Measurements from ENCODE around the gene NSG1.

DNA sequence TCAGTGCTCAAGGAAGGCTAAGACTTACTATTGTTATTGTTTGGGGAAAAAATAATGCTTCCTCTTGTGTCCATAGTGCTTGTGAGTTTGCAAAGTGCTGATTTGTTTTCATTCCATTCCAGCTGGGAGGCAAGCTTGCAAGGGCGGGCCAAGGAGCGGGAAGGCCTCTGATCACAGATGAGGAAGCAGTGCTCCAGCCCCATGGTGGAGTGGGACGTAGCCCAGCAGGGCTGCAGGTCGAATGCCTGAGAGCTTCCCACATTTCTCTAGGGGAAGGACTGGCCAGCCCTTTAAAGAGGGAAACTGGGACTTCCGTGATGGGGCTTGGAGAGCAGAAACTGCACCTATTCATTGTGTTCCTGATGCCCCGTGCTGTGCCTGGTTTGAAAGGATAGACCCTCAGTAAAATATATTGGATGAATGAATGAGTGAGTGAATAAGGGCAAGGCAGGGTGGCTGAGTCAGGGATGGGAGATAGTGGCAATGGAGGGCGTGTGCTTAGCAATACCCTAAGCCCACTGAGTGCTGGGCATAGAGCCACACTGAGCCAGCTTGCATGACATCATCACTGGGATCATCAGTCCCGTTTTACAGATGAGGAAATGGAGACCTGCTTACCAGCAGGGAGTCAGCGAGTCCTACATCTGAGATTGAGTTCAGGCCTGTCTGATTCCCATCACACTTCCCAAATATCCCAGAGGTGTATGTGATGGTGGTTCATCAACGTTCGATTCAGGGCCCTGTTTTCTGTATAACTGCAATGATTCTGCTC, 17.9 kb upstream of the NSG1 start:
- TF ChIP-seq EZH2 (IDR thresholded peaks at IDR 0.05; ENCODE audit: borderline replicate concordance): no peak
- TF ChIP-seq, protein P1, sequence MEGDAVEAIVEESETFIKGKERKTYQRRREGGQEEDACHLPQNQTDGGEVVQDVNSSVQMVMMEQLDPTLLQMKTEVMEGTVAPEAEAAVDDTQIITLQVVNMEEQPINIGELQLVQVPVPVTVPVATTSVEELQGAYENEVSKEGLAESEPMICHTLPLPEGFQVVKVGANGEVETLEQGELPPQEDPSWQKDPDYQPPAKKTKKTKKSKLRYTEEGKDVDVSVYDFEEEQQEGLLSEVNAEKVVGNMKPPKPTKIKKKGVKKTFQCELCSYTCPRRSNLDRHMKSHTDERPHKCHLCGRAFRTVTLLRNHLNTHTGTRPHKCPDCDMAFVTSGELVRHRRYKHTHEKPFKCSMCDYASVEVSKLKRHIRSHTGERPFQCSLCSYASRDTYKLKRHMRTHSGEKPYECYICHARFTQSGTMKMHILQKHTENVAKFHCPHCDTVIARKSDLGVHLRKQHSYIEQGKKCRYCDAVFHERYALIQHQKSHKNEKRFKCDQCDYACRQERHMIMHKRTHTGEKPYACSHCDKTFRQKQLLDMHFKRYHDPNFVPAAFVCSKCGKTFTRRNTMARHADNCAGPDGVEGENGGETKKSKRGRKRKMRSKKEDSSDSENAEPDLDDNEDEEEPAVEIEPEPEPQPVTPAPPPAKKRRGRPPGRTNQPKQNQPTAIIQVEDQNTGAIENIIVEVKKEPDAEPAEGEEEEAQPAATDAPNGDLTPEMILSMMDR (IDR thresholded peaks at IDR 0.05; ENCODE audit: poor library complexity): no peak
